Skeletal muscle tissue (tissue), 2 donors: Measurements from ENCODE around the gene GPAT3. TPM values are rescaled to one million over a fixed set of nuclear protein-coding genes. Genes with fewer than 3 reads are reported as not detected.

Source experiments
- small RNA-seq: library from RNA; depleted of rRNA; stranded (forward); fragments of <200 nt; gene quantifications from one replicate; pipeline ENCODE3, GENCODE V24; 2014
- total RNA-seq: library from RNA; depleted of rRNA; stranded (reverse); fragments of >200 nt; gene quantifications from one replicate; pipeline ENCODE4 v1.2.3, GENCODE V29; 2014

The GPAT3 gene
- total RNA-seq, 1 donor from 2014 or later, result 32.4 TPM

Small RNA genes lying within 50 kb of the gene (small RNA-seq; reads per million reads assigned to genes)
- gene RF00019, result not detected

Other genes starting within 250 kb of the GPAT3 start
- 1.0 TPM for gene HPSE, start 201.3 kb upstream of the GPAT3 start, total RNA-seq
- gene HELQ, start 80.3 kb upstream of the GPAT3 start, total RNA-seq, result 18.3 TPM
- 23.5 TPM for gene MRPS18C, start 80.0 kb upstream of the GPAT3 start, total RNA-seq
- 18.8 TPM for gene ABRAXAS1, start 51.0 kb upstream of the GPAT3 start, total RNA-seq